ENCODE data around the gene SH3TC1.

Gene SH3TC1

DNA sequence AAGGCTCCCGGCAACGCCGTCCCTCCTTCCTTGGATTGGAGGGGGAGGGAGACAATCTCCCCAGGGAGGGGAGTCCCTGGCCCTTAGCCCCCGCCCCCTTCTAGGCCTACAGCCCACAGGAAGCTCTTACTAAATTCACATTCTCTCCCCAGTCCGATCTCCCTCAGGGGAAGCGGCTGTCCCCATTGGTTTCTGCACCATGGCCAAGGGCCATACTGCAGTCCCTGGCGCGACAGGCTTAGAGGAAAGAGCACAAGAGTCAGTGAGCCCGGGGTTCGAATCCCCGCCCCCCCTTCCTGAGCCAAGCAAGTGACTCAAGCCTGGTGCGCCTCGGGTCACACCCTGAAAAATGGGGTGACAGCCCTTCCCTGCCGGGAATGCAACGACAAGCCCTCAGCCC is 41.6 kb upstream of the SH3TC1 start:
- peaks cover 78% of the 10 kb centered on the region for H3K27me3 ChIP-seq (ENCODE audit: control insufficient read depth, insufficient read depth, low read length)
- H3K9ac ChIP-seq (ENCODE audit: low read length): no peak overlapping the region
- H3K4me3 ChIP-seq (ENCODE audit: low read depth, low read length): peak overlapping the region; percentile 78
- no peaks in the 10 kb centered on the region for H3K36me3 ChIP-seq (ENCODE audit: control insufficient read depth, insufficient read depth, low read length)
- no peaks in the 10 kb centered on the region for H3K9me3 ChIP-seq (ENCODE audit: control insufficient read depth, insufficient read depth, low read depth, low read length)
- no peak overlapping the region for H3K27ac ChIP-seq (ENCODE audit: low read depth, low read length)
- H3K4me1 ChIP-seq (ENCODE audit: control insufficient read depth, insufficient read depth, low read length): peaks cover 9% of the 10 kb centered on the region

DNA sequence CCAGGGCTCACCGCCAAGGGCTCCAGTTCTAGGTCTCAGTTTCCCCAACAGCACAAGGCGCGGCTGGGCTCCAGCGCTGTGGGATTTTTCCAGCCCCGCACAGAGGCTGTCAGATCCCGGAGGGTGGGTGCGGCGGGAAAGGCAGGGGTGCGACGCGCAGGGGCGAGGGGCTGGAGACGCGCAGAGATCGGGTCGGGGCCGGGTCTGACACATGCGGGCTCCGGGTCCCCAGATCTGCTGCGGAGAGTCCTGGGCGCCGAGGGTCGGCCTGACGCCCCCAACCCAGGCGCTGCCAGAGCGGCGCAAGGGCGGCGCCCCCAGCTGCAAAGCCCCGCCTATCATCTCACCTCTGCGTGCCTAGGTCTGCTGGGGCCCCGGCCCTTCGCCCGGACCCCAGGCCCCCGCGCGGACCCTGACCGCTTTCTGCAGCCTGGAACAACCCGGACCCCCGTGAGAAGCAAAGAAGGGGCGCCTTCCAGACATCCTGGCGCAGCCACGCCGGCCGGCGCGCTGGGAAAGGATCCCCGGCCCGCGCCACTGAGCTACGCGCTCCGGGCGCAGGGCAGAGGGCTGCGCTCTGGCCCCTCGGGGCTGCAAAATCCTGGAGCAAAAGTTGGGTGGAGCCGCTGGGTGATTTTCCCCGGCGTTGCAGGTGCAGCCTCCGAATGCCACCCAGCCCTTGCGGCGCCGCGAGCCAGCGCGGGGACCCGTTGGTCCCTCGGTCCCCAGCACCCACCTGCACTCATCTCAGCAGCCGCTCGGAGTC is 41.0 kb upstream of the SH3TC1 start:
- H3K9ac ChIP-seq (ENCODE audit: low read length): no peak overlapping the region
- no peak overlapping the region for H3K27ac ChIP-seq (ENCODE audit: low read depth, low read length)
- H3K4me1 ChIP-seq (ENCODE audit: control insufficient read depth, insufficient read depth, low read length): peaks cover 9% of the 10 kb centered on the region
- H3K27me3 ChIP-seq (ENCODE audit: control insufficient read depth, insufficient read depth, low read length): peaks cover 72% of the 10 kb centered on the region
- H3K9me3 ChIP-seq (ENCODE audit: control insufficient read depth, insufficient read depth, low read depth, low read length): no peaks in the 10 kb centered on the region
- peak overlapping the region; percentile 78 for H3K4me3 ChIP-seq (ENCODE audit: low read depth, low read length)
- no peaks in the 10 kb centered on the region for H3K36me3 ChIP-seq (ENCODE audit: control insufficient read depth, insufficient read depth, low read length)

DNA sequence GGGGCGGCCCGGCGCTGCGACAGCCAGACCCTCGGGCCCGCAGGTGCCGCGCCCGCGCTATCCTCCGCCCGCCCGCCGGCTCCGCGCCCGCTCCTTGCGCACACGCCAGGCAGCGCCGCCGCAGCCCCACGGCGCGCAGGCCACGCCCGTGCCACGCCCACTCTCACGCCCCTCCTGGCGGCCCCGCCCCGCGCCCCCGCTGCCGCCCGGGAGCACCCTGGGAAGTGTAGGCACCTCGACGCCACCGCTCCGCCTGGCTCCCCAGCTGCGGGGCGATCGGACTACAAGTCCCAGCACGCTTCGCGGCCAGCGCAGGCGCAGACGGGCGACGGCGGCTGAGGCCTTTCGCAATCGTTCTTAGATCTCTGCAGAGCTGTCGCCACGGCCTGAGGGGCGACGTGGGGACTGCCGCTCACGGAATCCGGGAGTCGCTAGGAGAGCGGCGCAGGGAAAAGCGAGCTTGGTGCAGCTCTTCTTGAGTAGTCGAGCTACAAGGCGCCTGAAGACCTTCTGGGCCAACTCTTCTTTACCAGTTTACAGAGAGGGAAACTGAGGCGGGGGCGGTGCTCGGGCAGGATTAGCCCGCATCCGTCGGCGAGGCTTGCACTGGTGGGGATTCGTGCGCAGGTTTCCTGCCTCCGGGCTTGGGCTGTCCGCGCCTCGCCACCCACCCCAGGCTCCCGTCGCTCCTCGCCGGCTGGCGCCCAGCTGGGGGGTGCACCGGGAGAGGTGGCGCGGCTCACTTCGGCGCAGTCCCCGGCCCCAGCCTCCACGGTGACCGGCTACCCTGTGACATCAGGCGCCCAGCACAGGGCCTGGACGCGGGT is 40.2 kb upstream of the SH3TC1 start, which contains the start of gene ABLIM2:
Gene ABLIM2, minus strand, starts transcription at position 104 of the 827 bp plus-strand sequence. CDS start 124 bp downstream, outside the sequence.
- Histone ChIP-seq H3K27me3 (ENCODE audit: control insufficient read depth, insufficient read depth, low read length) (peaks cover 69% of the 10 kb centered on the region), H3K4me1 (ENCODE audit: control insufficient read depth, insufficient read depth, low read length) (peaks cover 9% of the 10 kb centered on the region), H3K9me3 (ENCODE audit: control insufficient read depth, insufficient read depth, low read depth, low read length) (no peaks in the 10 kb centered on the region), H3K4me3 (ENCODE audit: low read depth, low read length) (peak within 1 kb of the TSS; percentile 88), H3K36me3 (ENCODE audit: control insufficient read depth, insufficient read depth, low read length) (no peaks in the 10 kb centered on the region), H3K9ac (ENCODE audit: low read length) (peak within 1 kb of the TSS; percentile 42), H3K27ac (ENCODE audit: low read depth, low read length) (no peak within 1 kb of the TSS)

DNA sequence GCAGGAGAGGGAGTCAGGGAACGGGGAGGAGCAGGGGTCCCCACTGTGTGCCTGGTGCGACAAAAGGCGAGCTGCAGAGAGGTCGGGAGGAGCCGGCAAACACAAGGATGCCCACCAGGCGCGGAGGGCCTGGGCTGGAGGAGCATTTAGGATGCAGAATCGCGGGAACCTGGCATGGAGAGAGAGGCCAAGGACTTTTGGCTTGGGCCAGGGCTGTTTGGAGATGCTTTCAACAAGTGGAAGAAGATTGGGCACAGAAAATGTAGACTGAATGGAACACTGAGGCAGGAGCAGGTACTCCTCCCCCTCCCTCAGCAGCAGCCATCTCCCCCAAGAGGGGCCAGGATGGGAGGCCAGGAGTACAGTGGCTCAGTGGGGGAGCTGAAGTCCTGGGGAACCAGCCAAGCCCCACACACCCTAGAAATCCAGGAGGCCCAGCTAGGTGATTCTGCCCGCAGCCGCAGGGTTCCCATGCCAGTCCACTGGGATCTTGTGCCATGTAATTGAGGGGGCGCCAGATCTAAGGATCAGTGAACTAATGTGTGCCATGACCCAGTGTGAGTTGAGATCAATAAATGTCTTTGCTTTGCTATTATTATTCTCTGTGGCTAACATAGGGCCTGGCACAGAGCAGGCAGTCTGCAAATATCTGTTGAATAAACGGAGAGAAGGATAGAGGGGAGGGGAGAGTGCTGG is 39.4 kb upstream of the SH3TC1 start:
- H3K9ac ChIP-seq (ENCODE audit: low read length): no peak overlapping the region
- peaks cover 9% of the 10 kb centered on the region for H3K4me1 ChIP-seq (ENCODE audit: control insufficient read depth, insufficient read depth, low read length)
- peaks cover 68% of the 10 kb centered on the region for H3K27me3 ChIP-seq (ENCODE audit: control insufficient read depth, insufficient read depth, low read length)
- no peaks in the 10 kb centered on the region for H3K36me3 ChIP-seq (ENCODE audit: control insufficient read depth, insufficient read depth, low read length)
- H3K27ac ChIP-seq (ENCODE audit: low read depth, low read length): no peak overlapping the region
- no peaks in the 10 kb centered on the region for H3K9me3 ChIP-seq (ENCODE audit: control insufficient read depth, insufficient read depth, low read depth, low read length)
- H3K4me3 ChIP-seq (ENCODE audit: low read depth, low read length): peak overlapping the region; percentile 88

DNA sequence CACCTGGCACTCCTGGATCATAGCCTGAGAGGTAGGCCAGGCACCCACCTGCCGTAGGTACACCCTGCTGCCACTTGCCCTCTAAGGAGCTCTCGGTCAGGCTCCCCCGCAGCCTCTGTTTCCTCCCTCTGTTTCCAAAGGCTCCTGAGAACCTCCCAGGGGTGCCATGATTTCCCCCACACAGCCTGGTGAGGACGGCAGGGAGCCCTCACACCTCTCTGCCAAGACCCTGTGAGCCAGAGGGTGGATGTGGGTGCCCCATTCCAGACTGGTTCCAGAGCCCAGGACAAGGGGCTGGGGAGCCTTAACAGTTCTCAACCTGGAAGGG is 38.9 kb upstream of the SH3TC1 start:
- no peak overlapping the region for H3K4me3 ChIP-seq (ENCODE audit: low read depth, low read length)

DNA sequence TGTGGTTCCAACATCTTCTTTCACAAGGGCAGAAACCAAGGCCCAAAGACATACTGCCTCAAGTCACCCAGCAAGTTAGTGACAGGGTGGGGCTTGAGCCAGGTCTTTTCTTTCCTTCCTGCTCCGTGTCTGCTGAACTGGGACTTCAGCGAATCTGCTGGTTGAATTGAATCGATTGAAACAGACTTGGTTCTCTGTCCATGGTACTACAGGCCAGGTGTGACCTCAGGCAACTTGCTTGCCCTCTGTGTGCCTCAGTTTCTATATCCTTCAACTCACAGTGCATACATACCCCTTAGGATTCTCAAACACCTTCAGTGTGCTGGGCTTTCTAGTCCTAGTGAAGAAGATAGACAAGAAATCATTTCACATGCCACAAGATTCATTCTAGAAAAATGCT is 38.5 kb upstream of the SH3TC1 start:
- Histone ChIP-seq H3K27ac (ENCODE audit: low read depth, low read length) (no peak overlapping the region), H3K9ac (ENCODE audit: low read length) (no peak overlapping the region), H3K9me3 (ENCODE audit: control insufficient read depth, insufficient read depth, low read depth, low read length) (no peaks in the 10 kb centered on the region), H3K4me1 (ENCODE audit: control insufficient read depth, insufficient read depth, low read length) (peaks cover 9% of the 10 kb centered on the region), H3K4me3 (ENCODE audit: low read depth, low read length) (no peak overlapping the region), H3K27me3 (ENCODE audit: control insufficient read depth, insufficient read depth, low read length) (peaks cover 59% of the 10 kb centered on the region), H3K36me3 (ENCODE audit: control insufficient read depth, insufficient read depth, low read length) (no peaks in the 10 kb centered on the region)

More for the DNA sequence above, 38.9 kb upstream of the SH3TC1 start:
- Histone ChIP-seq H3K9me3 (ENCODE audit: control insufficient read depth, insufficient read depth, low read depth, low read length) (no peaks in the 10 kb centered on the region), H3K4me1 (ENCODE audit: control insufficient read depth, insufficient read depth, low read length) (peaks cover 9% of the 10 kb centered on the region), H3K9ac (ENCODE audit: low read length) (no peak overlapping the region), H3K36me3 (ENCODE audit: control insufficient read depth, insufficient read depth, low read length) (no peaks in the 10 kb centered on the region), H3K27me3 (ENCODE audit: control insufficient read depth, insufficient read depth, low read length) (peaks cover 63% of the 10 kb centered on the region), H3K27ac (ENCODE audit: low read depth, low read length) (no peak overlapping the region)

DNA sequence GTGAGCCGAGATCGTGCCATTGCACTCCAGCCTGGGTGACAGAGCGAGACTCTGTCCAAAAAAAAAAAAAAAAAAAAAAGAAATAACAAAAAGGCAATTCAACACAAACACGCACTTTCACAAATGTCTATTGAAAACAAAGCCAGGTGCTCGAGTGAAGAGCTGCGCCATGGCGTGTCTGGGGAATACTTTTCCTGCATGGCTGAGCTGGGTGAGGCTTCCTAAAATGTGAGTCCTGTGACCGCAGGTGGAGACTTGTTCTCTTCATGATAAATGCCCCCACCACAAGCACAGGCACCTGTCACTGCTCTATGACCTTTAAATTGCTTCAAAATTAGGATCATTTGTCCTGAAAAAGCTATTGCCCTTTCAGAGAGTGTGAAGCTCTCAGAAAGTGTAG is 36.5 kb upstream of the SH3TC1 start:
- Histone ChIP-seq H3K9me3 (ENCODE audit: control insufficient read depth, insufficient read depth, low read depth, low read length) (no peaks in the 10 kb centered on the region), H3K27me3 (ENCODE audit: control insufficient read depth, insufficient read depth, low read length) (peaks cover 41% of the 10 kb centered on the region), H3K9ac (ENCODE audit: low read length) (no peak overlapping the region), H3K27ac (ENCODE audit: low read depth, low read length) (no peak overlapping the region), H3K4me1 (ENCODE audit: control insufficient read depth, insufficient read depth, low read length) (peaks cover 7% of the 10 kb centered on the region), H3K4me3 (ENCODE audit: low read depth, low read length) (no peak overlapping the region), H3K36me3 (ENCODE audit: control insufficient read depth, insufficient read depth, low read length) (no peaks in the 10 kb centered on the region)

DNA sequence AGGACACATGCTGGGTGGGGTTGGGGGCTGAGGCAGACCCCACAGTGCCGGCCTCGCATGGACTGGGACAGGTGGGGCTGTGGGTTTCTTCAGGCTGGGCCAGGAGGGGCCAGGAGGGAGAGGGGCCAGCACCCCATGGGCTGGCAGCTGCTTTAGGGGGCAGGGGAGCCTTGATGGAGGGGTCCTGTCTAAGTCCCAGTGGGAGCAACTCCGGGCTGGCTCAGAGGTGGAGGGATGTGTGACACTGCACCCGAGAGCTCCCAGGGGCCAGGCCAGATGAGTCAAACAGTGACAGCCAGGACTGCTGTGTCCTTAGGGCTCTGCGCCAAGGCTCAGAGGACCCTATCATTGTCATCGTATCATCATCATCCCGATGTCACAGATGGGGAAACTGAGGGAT is 36.1 kb upstream of the SH3TC1 start:
- H3K4me3 ChIP-seq (ENCODE audit: low read depth, low read length): no peak overlapping the region
- H3K27me3 ChIP-seq (ENCODE audit: control insufficient read depth, insufficient read depth, low read length): peaks cover 37% of the 10 kb centered on the region
- no peaks in the 10 kb centered on the region for H3K36me3 ChIP-seq (ENCODE audit: control insufficient read depth, insufficient read depth, low read length)
- H3K9ac ChIP-seq (ENCODE audit: low read length): no peak overlapping the region
- H3K27ac ChIP-seq (ENCODE audit: low read depth, low read length): no peak overlapping the region
- peaks cover 3% of the 10 kb centered on the region; the same call in 1 of the 2 replicates for H3K4me1 ChIP-seq (ENCODE audit: control insufficient read depth, insufficient read depth, low read length)
- H3K9me3 ChIP-seq (ENCODE audit: control insufficient read depth, insufficient read depth, low read depth, low read length): peaks cover 4% of the 10 kb centered on the region

DNA sequence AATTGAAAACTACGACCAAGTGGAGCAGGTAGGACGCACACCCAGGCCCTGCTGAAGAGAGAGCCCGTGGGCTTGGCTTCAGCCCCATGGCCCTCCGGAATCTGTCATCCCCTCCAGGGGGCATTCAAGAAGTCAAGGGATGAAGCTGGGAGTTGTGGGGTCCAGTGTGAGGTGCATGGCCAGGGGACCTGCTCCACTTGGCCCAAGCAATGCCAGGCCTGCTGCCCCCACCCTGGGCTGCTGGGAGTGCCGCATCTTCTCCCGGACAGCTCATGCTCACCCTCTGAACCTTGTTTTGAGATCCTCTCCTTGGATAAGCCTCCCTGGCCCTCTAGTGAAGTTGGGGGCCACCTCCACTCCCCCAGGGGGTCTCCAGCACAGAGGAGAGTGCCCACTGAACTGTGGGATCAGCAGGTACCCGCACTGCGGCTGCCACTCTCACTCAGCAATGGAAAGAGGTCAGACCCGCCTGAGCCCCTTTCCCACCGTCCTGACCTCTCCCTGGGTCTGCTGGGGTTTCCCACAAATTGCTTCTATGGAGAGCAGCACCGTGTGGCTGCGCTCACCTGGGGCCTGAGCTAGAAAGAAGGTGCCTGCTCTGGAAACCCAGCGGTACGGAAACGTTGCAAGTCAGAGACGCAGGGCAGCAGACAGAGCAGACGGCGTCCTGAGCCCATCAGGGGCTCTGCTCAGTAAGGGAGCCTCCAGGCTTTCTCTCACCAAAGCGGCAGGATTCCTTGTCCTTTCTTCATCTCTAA is 35.5 kb upstream of the SH3TC1 start:
- Histone ChIP-seq H3K4me1 (ENCODE audit: control insufficient read depth, insufficient read depth, low read length) (peaks cover 3% of the 10 kb centered on the region; the same call in 1 of the 2 replicates), H3K9ac (ENCODE audit: low read length) (no peak overlapping the region), H3K27ac (ENCODE audit: low read depth, low read length) (no peak overlapping the region), H3K4me3 (ENCODE audit: low read depth, low read length) (no peak overlapping the region), H3K27me3 (ENCODE audit: control insufficient read depth, insufficient read depth, low read length) (peaks cover 31% of the 10 kb centered on the region), H3K36me3 (ENCODE audit: control insufficient read depth, insufficient read depth, low read length) (no peaks in the 10 kb centered on the region), H3K9me3 (ENCODE audit: control insufficient read depth, insufficient read depth, low read depth, low read length) (peaks cover 9% of the 10 kb centered on the region)

DNA sequence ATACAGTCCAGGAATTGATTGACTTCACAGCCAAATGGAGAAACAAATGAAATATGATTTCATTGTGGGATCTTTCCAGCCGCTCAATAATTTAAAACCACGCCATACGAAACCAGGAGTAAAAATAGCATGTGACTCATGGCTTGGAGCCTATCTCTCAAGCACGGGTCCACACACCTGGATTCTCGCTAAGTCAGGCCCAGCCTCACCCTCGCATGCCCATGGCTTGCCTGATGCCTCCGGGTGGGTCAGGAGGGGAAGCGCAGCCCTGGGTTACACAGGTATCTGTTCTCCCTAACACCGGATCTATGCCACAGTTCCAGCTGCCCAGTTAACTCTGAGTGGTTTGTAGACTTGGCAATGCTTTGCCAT is 34.9 kb upstream of the SH3TC1 start:
- no peak overlapping the region for H3K27ac ChIP-seq (ENCODE audit: low read depth, low read length)
- H3K4me3 ChIP-seq (ENCODE audit: low read depth, low read length): no peak overlapping the region
- peaks cover 13% of the 10 kb centered on the region for H3K9me3 ChIP-seq (ENCODE audit: control insufficient read depth, insufficient read depth, low read depth, low read length)

More for the DNA sequence above, 34.9 kb upstream of the SH3TC1 start:
- Histone ChIP-seq H3K36me3 (ENCODE audit: control insufficient read depth, insufficient read depth, low read length) (no peaks in the 10 kb centered on the region), H3K27me3 (ENCODE audit: control insufficient read depth, insufficient read depth, low read length) (peaks cover 28% of the 10 kb centered on the region), H3K4me1 (ENCODE audit: control insufficient read depth, insufficient read depth, low read length) (peaks cover 3% of the 10 kb centered on the region; the same call in 1 of the 2 replicates), H3K9ac (ENCODE audit: low read length) (no peak overlapping the region)

Measured in HUES6 (cell line).